ENCODE data around the gene CYP2A6. TPM values are rescaled to one million over a fixed set of nuclear protein-coding genes. Genes with fewer than 3 reads are reported as not detected.
A peak's percentile ranks its signal among the peaks of the same experiment; 100 is the strongest.
"Not testable (repeated sequence)": the region's sequence is repeated elsewhere in the genome, so short reads cannot be mapped to it uniquely, and the experiment has no call there.

The CYP2A6 gene
- total RNA-seq, 6 donors from 2014 or later, result 1.5 to 11.6 (median 2.9) TPM; not detected in 1

- not testable (repeated sequence) for H3K27me3 ChIP-seq; H3K4me1 ChIP-seq; H3K9me3 ChIP-seq; DNase-seq; H3K36me3 ChIP-seq; ATAC-seq (ENCODE audit: low FRiP score in 2 of 2)
- Histone ChIP-seq H3K4me3 (peak overlapping the region in 3 of 4 donors; percentile 17 to 25 (median 21)), H3K27ac (peak overlapping the region in 1 of 4 donors; percentile 18)
- 17 to 44% methylated on average over 9 to 10 of the region's 12 CpGs for WGBS, 2 donors
Measured at GRCh38 chr19:40842997-40843652, 7.1 kb downstream of the CYP2A6 start.

- WGBS, 2 donors, result 89 to 97% methylated on average over 3 of the region's 3 CpGs
- H3K27ac ChIP-seq; H3K9me3 ChIP-seq; ATAC-seq (ENCODE audit: low FRiP score in 2 of 2); H3K4me3 ChIP-seq; H3K36me3 ChIP-seq; H3K27me3 ChIP-seq; DNase-seq; H3K4me1 ChIP-seq: not testable (repeated sequence)
Measured at GRCh38 chr19:40842012-40842411, 8.2 kb downstream of the CYP2A6 start.

GRCh38 chr19:40838477-40838876 lies 11.8 kb downstream of the CYP2A6 start:
- DNase-seq; H3K27ac ChIP-seq; H3K4me3 ChIP-seq; H3K4me1 ChIP-seq; H3K27me3 ChIP-seq; ATAC-seq (ENCODE audit: low FRiP score in 2 of 2); H3K9me3 ChIP-seq; H3K36me3 ChIP-seq: not testable (repeated sequence)
- WGBS, 2 donors, result 67 to 69% methylated on average over 1 of the region's 1 CpG

GRCh38 chr19:40836754-40837429 lies 13.4 kb downstream of the CYP2A6 start:
- no peak for TF ChIP-seq POLR2AphosphoS5 (IDR thresholded peaks at IDR 0.05)
- no peak for TF ChIP-seq EP300 (IDR thresholded peaks at IDR 0.05)
- TF ChIP-seq CTCF (IDR thresholded peaks at IDR 0.05), result no peak
- TF ChIP-seq POLR2A (IDR thresholded peaks at IDR 0.05), result no peak
- Histone ChIP-seq H3K4me1 (peaks cover 0 to 3% (median 0%) of the 10 kb centered on the region in 4 donors), H3K9me3 (no peaks in the 10 kb centered on the region), H3K36me3 (no peaks in the 10 kb centered on the region), H3K27ac (no peak overlapping the region), H3K4me3 (no peak overlapping the region), H3K27me3 (no peaks in the 10 kb centered on the region)
- no peak for ATAC-seq (ENCODE audit: low FRiP score in 2 of 2)
- 84% methylated on average over 6 of the region's 6 CpGs for WGBS, 2 donors
- DNase-seq, result no peak

- H3K27ac ChIP-seq; H3K36me3 ChIP-seq; H3K4me3 ChIP-seq; H3K4me1 ChIP-seq; H3K27me3 ChIP-seq; DNase-seq; H3K9me3 ChIP-seq; ATAC-seq (ENCODE audit: low FRiP score in 2 of 2): not testable (repeated sequence)
- WGBS, 2 donors, result 52 to 54% methylated on average over 7 of the region's 7 CpGs
Measured at GRCh38 chr19:40833728-40834533, 16.3 kb downstream of the CYP2A6 start.

GRCh38 chr19:40832431-40832790 lies 17.8 kb downstream of the CYP2A6 start:
- 57 to 76% methylated on average over 4 of the region's 4 CpGs for WGBS, 2 donors
- not testable (repeated sequence) for H3K27me3 ChIP-seq; DNase-seq; H3K36me3 ChIP-seq; ATAC-seq (ENCODE audit: low FRiP score in 2 of 2); H3K4me3 ChIP-seq; H3K4me1 ChIP-seq; H3K9me3 ChIP-seq
- peak overlapping the region in 2 of 4 donors; percentile 63 to 68 for H3K27ac ChIP-seq

- Histone ChIP-seq H3K27me3 (no peaks in the 10 kb centered on the region), H3K4me1 (peaks cover under 1 to 7% (median 6%) of the 10 kb centered on the region in 4 donors), H3K4me3 (no peak overlapping the region), H3K27ac (peak overlapping the region in 2 of 4 donors; percentile 63 to 68), H3K9me3 (no peaks in the 10 kb centered on the region), H3K36me3 (peaks cover 0 to 12% (median 5%) of the 10 kb centered on the region in 4 donors)
- WGBS, 2 donors, result 58 to 77% methylated on average over 7 of the region's 7 CpGs
- DNase-seq, result peak in 1 of 2 donors; percentile 74
- TF ChIP-seq CTCF (IDR thresholded peaks at IDR 0.05), result no peak
- no peak for TF ChIP-seq POLR2A (IDR thresholded peaks at IDR 0.05)
- peak in 2 of 4 donors; percentile 9 to 71 for TF ChIP-seq EP300 (IDR thresholded peaks at IDR 0.05)
- TF ChIP-seq POLR2AphosphoS5 (IDR thresholded peaks at IDR 0.05), result peak in 1 of 2 donors; percentile 17
- peak; percentile 78 to 86 for ATAC-seq (ENCODE audit: low FRiP score in 2 of 2)
Measured at GRCh38 chr19:40831502-40832430, 18.5 kb downstream of the CYP2A6 start.

- not testable (repeated sequence) for H3K4me1 ChIP-seq; H3K27me3 ChIP-seq; H3K4me3 ChIP-seq; ATAC-seq (ENCODE audit: low FRiP score in 2 of 2); H3K9me3 ChIP-seq; H3K27ac ChIP-seq
- DNase-seq, result peak in 1 of 2 donors; percentile 47
- 95 to 96% methylated on average over 16 of the region's 16 CpGs for WGBS, 2 donors
- H3K36me3 ChIP-seq, result peaks cover 0 to 15% (median 6%) of the 10 kb centered on the region in 4 donors
Measured at GRCh38 chr19:40830741-40831140, 19.5 kb downstream of the CYP2A6 start.

All from upper lobe of left lung (tissue), 6 donors.